Stimulated activated CD4-positive, alpha-beta T cell treated with anti-CD3 and anti-CD28 coated beads, Interleukin-12 subunit alpha, Interleukin-12 subunit beta, amount 100 ng/mL, for 4 hours (primary cell): Measurements from ENCODE around the gene SSNA1.
A peak's percentile ranks its signal among the peaks of the same experiment; 100 is the strongest.

ENCODE experiments used
- DNase-seq: peaks from one replicate; pipeline ENCODE4 v3.0.0-alpha.2; 2020

SSNA1 gene

GRCh38 chr9:137188490-137189296, at the start of gene SSNA1, which contains the start of gene ANAPC2:
SSNA1 (plus strand) TSS chr9:137188676; CDS start chr9:137188727, 51 bp downstream.
ANAPC2 (minus strand) TSS chr9:137188560; CDS start chr9:137188532, 28 bp downstream.
- peak; percentile 94 for DNase-seq

- peak; percentile 41 for DNase-seq
These were observed 49.6 kb upstream of the SSNA1 start, which contains the start of gene GRIN1 for GRCh38 chr9:137138722-137139467. GRIN1 (plus strand) TSS chr9:137139154; CDS start chr9:137139487, 333 bp downstream.

GRCh38 chr9:137139468-137140150, 48.9 kb upstream of the SSNA1 start:
- DNase-seq = no peak

- DNase-seq = no peak
These were observed 48.1 kb upstream of the SSNA1 start for GRCh38 chr9:137140151-137141012.

- DNase-seq = no peak
These were observed 47.2 kb upstream of the SSNA1 start for GRCh38 chr9:137141050-137141810.

- DNase-seq = no peak
These were observed 46.2 kb upstream of the SSNA1 start for GRCh38 chr9:137141976-137142936.

- no peak for DNase-seq
These were observed 45.0 kb upstream of the SSNA1 start for GRCh38 chr9:137143459-137143858.

- no peak for DNase-seq
These were observed 42.5 kb upstream of the SSNA1 start for GRCh38 chr9:137145731-137146526.

GRCh38 chr9:137146527-137146918, 42.0 kb upstream of the SSNA1 start:
- no peak for DNase-seq

- no peak for DNase-seq
These were observed 41.2 kb upstream of the SSNA1 start for GRCh38 chr9:137147091-137147792.

GRCh38 chr9:137147793-137148160, 40.7 kb upstream of the SSNA1 start:
- DNase-seq = no peak

GRCh38 chr9:137148242-137148641, 40.2 kb upstream of the SSNA1 start:
- no peak for DNase-seq

GRCh38 chr9:137148661-137149060, 39.8 kb upstream of the SSNA1 start:
- no peak for DNase-seq

- no peak for DNase-seq
These were observed 39.1 kb upstream of the SSNA1 start for GRCh38 chr9:137149363-137149762.

- DNase-seq = no peak
These were observed 38.4 kb upstream of the SSNA1 start for GRCh38 chr9:137149942-137150616.

- DNase-seq = peak; percentile 49
These were observed 37.6 kb upstream of the SSNA1 start for GRCh38 chr9:137150617-137151457.

GRCh38 chr9:137152844-137153405, 35.6 kb upstream of the SSNA1 start:
- no peak for DNase-seq
